ENCODE data around the gene MFRP.
"Not testable (repeated sequence)": the region's sequence is repeated elsewhere in the genome, so short reads cannot be mapped to it uniquely, and the experiment has no call there.

Gene MFRP

DNA sequence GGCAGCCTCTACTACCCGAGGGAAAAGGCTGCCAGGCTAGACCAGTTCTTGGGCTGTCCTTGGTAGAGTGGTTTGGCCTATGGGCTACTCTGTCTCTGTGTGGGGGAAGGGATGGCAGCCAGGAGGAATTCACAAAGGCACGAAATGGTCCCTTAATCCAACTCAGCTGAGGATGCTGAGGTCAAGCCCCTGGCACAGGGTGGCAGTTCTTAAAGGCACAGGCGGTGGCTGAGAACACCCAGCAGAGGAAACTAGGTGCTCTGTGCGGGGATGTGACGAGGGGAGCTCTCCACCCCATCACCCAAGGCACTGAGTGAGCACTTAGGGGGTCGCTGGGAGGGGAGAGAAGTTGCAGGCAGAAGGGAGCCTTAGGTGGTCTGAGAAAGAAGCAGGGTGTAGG is at the start of gene MFRP:
TSS of gene MFRP (minus strand) at position 101 of the 400 bp plus-strand sequence. CDS start 192 bp downstream, outside the sequence.
- no peak for DNase-seq (ENCODE audit: low read depth)

DNA sequence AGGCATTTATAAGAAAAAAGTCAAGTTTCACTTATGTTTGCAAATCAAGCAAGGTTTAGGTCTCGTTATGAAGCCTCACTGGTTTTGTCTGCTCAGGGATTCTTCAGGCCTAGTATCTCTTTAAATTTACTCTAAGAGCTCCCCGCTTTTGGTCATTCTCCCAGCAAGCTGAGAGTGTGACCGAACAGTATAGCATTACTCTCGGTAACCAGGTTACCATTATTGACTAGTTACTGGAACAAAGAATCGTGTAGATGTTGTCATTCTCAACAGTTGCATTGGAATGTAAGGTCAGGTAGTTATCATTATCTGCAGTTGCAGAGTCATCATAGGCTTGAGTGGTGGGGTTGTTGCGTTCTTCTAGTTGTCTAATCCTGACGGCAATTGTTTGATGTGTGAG is 44.8 kb upstream of the MFRP start:
- no peak for DNase-seq (ENCODE audit: low read depth)

DNA sequence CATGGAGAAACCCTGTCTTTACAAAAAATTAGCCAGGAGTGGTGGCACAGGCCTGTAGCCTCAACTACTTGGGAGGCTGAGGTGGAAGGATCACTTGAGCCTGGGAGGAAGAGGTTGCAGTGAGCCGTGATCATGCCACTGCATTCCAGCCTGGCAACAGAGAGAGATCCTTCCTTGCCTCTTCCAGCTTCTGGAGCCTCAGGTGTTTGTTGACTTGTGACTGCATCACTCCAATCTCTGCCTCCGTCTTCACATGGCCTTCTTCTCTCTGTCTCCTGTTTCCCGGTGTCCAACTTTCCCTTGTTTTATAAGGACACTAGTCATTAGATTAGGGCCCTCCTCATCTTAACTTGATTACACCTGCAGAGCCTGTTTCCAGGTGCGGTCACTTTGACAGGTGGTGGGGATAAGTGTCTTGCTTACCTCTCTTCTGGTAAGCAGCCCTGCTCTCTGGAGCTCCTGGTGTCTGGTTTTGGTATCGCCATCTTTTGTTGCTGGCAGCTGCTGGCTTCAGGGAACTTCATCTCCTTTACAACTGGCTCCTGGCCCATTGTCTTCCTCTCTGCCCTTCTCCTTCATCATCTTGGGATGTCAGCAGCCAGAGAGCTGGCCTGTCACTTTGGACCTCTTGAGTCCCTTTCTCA is 43.2 kb upstream of the MFRP start:
- DNase-seq (ENCODE audit: low read depth) = no peak

DNA sequence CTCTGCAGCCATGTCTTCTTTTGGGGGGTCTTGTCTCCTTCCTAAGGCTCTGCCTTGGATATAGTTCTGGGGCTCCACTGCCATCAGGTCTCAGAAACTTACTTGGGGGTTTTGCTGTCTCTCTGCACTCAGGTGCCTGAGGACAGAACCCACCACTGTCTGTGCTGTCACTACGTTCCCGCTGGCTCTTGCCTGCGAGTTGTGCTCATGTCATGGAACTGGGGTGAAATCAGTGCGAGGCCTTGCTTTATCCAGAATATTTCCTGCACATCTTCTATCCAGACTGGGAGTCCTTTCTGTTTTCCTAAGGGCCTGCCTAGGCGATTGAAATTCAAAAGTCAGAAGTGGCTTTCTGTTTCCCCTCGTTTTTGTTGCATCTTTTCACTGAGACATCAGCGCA is 41.6 kb upstream of the MFRP start:
- no peak for DNase-seq (ENCODE audit: low read depth)

DNA sequence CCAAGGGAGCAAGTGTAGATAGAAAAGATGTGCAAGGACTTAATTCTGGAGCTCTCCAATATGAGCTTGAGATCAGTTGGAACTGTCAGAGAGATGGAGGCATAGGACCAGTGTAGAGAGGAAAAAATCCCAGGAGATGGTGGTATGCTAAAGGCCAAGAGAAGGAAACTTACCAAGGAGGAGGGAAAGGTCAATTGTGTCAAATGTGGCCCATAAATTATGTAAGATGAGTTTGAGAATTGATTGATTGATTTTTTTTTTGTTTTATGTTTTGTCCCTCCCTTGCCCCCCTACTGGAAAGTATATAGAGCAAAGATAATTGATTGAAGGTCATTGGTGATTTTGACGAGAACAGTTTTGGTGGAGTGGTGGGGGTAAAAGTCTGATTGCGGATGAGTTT is 37.8 kb upstream of the MFRP start:
- DNase-seq (ENCODE audit: low read depth) = no peak

DNA sequence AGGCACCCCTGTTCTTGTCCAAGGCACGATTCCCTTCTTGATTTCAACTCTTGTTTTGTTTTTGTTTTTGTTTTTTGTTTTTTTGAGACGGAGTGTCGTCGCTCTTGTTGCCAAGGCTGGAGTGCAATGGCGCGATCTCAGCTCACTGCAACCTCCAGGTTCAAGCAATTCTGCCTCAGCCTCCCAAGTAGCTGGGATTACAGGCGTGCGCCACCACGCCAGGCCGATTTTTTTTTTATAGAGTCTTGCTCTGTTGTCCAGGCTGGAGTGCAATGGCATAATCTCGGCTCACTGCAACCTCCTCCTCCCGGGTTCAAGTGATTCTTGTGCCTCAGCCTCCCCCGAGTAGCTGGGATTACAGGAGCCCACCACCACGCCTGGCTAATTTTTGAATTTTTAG is 36.0 kb upstream of the MFRP start:
- not testable (repeated sequence) for DNase-seq (ENCODE audit: low read depth)

DNA sequence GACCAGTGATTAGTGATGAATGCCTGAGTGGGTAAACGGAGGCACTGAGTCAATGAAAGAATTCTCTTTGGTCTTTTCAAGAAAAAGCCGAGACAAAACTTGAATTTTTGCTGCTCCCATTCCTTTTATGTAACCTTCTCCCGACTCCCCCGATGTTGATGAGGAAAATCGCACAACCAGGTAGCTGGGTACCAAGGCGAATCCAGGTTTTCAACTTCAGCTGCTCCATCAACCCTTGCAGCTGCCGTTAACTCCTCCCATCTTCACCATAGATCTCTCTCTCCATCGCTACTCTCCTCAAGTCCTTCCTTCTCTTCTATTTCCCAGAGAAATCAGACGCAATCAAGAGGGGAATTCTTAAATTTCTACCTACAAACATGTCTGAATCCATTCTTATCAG is 35.6 kb upstream of the MFRP start:
- no peak for DNase-seq (ENCODE audit: low read depth)

DNA sequence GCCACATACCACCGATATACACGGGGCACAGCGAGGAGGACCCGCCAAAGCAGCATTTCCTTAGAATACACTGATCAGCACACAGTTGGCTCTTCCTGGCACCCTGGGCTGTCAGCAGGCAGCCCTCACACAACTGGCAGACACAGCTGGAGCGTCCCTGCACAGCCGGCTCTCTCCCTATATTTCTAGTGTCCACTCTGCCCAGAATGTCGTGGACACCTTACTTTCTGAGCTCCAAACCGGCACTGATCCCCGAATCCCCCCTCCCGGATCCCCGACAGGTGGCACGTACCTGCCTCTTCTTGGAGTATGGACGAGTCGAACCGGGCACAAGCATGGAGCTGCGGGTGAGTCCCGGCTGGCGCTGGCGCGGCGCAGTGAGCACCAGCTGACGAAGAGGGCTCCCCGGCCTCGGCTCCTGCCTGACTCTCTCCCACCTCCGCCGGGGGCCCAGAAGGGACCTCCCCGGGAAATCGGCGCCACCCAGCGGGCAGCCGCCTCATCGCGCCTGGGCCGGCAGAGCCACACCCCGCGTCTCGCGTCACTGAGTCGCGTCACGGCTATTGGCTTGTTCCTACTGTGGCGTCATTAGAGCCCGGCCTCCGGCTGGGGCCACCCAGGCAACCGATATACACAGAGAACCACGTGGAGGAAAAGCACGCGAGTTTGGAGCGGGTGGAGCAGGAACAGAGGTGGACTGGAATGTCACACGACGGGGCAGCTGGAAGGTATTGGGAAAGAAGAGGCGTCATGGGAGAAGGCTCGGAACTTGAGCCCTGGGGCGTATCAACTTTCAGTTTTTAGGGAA is 34.9 kb upstream of the MFRP start, which contains the start of gene USP2:
TSS of gene USP2 (minus strand) at position 510 of the 808 bp plus-strand sequence. CDS start 8,210 bp downstream, outside the sequence.
- peak; percentile 66 for DNase-seq (ENCODE audit: low read depth)

DNA sequence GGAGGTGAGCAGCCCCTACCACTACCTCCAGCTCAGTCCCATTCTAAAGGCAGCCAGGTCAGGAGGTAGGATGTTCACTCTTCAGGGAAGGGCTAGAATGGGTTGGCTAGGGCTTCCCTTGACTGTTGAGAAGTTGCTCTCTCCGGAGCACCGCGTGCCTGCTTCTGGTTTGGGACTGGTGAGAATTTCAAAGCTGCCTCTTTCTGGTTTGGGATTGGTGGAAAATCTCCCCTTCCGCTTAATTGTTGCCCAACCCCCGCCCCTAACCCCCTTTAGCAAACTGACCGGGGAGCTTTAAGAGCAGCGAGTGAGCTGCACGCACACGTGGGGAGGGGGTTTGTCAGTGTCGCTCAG is 34.3 kb upstream of the MFRP start:
- no peak for DNase-seq (ENCODE audit: low read depth)

DNA sequence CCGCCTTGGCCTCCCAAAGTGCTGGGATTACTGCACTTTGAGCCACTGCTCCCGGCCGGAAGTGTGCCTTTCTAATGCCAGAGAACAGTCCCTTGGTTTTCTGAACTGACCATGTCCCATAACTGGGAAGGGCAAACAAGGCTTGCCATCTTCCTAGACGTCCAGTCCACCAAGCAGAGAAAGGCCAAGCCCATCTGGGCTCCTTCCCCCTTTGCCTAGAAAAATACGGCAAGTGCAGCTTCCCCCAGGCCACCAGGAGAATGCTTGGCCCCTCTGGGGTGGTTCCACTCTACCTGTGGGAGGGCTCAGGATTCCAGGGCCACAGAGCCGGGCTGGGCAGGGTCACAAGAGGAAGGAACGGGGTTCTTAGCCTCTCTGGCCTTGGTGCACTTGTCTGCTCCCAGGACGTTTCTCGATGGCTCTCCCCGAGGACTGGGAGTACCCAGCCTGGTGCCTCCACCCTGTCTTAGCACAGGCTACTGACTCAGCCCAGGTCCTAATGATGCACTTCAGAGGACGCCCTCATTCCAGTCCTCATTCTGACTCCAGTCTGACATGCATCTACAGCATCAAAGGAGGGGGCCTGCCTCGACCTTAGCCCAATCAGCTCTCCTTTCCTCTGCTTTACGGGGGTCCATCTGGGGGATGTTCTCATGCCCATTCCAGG is 33.8 kb upstream of the MFRP start:
- DNase-seq (ENCODE audit: low read depth) = no peak

DNA sequence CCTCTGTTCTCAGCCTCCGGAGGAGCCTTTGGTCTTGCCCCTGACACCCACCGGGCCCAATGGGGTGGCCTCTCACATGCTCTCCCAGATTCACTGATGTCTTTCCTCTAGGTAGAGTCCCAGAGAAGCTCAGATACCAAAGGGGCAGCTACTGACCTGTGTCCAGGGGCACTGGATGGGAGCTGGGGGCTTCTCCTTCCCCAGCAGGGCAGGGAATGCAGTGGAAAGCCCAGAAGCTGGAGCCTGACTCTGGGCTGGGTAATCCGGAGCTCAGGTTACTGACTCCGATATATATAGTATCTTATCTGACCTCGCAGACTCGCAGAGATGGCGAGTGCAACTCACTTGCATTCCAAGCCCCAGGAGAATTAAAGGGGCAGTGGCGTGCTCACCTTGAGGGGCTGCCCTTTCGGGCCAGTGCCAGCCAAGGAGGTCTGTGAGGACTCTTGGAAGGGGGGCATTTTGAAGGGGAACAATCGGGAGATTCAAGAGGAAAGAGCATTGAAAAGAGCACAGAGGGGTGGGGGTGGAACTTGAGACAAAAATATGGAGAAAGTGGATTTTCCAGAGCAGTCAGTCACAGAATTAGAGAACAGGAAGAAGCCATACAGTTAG is 32.5 kb upstream of the MFRP start:
- DNase-seq (ENCODE audit: low read depth) = no peak

DNA sequence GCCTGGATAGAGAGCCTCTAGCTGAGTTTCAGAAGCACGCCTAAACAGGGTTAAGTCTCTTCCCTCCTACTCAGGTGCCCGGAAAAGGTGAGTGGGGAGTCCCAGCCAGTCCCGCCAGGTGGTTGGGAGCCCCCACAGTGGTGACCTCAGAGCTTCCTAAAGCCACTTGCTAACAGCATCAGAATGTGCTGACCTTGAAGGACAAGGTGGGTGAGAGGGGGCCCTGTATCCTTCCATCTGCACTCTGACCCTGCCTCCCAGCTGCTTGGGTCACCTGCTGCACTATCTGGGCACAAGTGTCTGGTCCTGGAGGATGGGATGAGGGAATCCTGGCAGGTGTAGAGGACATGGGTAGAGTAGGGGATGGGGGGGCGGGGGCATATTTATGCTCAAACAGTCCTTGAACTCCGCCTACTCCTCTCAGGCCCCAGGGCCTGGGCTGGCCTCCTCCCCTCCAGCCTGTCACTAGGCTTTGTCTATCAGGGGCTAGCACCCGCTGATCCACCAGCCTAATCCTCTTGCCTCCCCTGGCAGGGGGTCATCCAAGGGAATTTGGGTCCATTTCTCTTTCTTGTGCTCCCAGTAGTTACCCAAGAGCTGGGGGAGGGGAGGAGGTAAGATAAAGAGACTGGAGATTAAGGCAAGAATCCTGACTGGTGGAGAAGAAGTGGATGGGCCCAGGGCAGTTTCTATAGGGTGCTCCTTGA is 31.6 kb upstream of the MFRP start:
- no peak for DNase-seq (ENCODE audit: low read depth)

DNA sequence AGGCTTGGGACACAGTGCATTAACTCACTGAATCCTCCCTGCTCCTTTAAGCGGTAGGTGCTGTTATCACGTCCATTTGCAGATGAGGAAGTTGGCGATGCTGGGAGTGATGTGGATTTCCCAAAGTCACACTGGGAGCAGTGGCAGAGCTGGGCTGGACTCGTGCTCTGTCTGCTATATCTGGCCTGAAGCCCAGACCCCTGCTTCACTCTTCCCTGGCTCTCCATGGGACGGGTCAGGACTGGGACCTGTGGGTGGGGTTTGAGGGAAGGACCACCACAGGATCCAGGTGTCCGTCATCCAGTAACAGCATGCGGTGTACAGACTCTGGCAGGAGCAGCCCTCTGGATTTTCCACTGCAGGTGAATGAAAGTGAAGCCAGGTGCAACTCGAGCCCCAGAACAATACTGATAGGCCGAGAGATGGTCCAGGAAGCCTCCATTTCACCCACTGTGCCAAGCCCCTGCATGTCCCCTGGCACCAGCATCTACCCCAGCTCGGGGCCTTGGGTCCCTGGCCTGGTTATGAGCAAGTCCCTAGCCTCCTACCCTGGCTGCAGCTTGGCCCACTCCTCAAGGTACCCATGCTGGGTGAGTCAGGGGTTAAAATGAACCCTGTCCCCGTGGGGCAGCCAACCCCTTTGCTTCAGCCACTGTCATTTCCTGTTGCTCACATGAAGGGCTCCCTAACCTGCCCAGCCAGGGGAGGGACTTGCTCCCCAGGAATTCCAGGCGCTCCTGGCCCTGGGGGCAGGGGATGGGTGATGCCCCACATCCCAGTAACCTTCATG is 30.8 kb upstream of the MFRP start:
- no peak for DNase-seq (ENCODE audit: low read depth)

DNA sequence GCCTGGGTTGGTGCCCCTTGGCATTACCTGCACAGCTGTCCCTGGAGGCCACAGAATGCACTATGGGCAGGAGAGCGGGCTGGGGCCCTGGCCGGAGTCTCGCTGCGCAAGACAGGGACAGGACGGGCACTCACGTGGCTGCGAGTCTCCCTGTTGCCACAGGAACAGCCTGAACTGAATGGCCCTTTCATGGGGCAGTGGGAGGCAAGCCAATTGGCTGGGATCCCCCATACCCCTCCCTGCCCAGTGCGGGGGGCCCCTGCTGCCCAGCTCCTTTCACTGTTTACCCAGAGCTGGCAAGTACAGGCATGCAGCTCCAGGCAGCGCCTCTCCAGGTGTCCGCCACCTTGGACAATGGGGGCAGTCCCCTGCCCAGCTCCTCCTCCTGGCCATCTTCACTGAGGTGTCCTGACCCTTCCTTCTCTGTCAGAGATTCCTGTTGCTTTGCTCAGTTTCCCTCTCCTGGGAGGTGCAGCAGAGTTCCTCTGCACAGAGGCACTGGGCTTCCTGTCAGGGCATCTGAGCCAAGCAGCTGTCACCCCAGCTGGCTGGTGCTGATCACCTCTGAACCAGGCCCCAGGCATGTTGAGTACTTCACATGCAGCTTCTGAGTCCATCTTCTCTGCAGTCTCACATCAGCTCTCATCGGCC is 29.8 kb upstream of the MFRP start:
- DNase-seq (ENCODE audit: low read depth) = no peak

DNA sequence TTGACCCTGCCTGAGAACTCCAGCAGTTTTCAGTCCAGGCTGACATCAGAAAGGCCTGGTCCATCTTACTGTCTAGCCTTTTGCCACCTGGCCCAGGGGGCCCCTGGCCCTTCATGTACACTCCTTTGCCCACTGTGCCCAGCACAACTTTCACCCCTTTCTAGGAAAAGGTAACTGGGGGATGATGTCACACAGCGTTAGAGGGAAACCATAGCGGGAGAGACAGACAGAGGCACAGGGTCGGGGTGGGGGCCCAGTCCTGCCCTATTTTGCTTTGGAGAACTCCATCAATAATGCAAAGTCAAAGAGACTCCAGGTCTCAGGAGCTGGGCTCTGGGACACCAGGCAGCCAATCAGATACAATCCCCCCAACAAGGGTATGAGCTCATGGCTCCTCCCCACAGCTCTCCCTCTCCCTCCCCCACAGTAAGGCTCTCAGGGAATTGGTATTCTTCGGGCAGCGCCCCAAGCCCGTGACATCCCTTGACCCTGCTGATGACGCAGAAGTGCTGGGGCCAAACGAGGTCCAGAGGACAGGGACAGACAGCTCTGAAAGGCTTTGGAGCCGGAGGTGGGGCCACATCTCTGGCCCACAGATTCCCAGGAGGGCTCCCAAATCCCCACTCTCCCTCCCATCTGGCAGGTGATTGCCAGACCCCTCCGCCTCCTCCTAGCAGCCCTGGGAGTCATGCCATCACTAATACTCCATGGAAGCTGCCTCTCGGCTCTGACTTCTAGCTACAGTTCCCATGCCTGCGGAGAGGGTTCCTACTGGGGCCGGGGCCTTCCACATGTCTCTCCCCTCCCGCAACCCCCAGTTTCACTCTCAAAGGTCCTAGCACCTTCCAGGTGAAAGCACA is 29.1 kb upstream of the MFRP start:
- DNase-seq (ENCODE audit: low read depth) = no peak

DNA sequence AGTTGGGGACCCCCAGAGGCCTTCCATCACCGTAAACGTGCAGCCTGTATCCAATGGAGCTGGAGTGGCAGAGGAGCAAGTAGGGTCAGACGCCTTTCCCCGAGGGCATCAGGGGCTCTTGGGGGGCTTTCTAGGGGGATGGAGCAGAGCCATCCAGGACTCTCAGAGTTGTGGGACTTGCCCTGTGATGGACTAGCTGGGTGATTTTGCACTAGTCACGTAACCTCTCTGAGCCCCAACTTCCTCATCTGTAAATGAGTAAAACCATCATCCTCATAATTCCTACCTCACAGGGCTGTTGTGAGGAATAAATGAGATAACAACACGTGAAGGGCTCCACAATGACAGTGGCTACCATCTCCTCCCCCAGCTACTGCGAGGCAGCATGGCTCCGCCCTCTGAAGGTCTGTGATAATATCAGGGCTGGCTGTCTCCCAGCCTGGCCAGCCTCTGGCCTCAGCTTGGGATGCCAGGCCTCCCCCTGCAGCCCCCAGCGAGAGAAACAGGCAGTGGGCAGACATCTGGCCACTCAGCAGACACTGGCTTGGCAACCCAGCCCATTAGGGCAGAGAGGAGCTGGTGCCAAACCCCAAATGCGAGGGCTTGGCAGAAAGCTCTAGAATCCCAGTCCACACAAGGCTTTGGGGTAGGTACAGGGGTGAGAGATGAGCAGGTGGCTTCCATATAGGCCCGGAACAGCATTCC is 28.3 kb upstream of the MFRP start:
- no peak for DNase-seq (ENCODE audit: low read depth)

DNA sequence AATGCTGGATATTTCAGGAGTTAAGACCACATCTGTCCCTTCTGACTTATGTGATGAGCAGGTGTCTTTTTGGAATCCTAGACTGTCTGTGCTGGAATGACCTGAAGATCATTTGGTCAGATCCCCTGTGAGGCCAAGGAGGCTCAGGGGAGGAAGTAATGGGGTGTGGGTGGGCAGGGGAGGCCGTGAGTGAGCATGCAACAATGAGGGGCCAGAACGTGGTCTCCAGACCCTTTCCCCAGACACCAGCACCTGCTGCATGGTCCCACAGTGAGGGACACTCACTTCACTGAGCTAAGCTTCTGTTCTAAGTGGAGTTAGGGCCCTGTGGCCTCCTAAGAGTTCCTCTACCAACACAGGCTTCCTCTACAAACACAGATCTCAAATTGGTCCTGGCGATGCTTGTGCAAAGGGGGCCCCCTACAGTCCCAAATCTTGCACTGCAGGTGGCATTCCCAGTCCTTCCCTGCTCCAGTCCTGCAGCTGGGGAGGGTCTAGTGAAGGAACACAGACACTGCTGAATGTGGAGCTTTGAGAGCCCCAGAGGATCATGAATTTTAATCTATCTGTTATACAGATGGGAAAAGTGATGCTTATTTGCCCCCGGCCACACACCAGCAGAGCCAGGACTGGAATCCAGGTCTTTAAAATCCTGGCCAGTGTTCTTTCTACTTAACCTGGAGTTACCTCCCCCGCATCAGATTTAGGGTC is 27.6 kb upstream of the MFRP start:
- DNase-seq (ENCODE audit: low read depth) = no peak

All from HS-5 (cell line).